Sigmoid colon (tissue), 3 donors: Measurements from ENCODE around the gene NMNAT3.

Experiments
- POLR2A ChIP-seq, 2 donors: fragments of 450-650 bp; IDR thresholded peaks; one replicate each; pipeline ENCODE4 v1.6.1; 2016; ENCODE audit warnings: antibody characterized with exemption in 2 of 2, mild to moderate bottlenecking in 2 of 2, moderate library complexity in 2 of 2
- TF ChIP-seq, protein P1 (sequence below), 4 experiments: fragments of 450-650 bp in 3 of 4; fragments of 200-600 bp in 1 of 4; IDR thresholded peaks; one replicate each; pipeline ENCODE4 v1.5.1; 2016 to 2019; ENCODE audit warnings: antibody characterized with exemption in 4 of 4, mild to moderate bottlenecking in 3 of 4, moderate library complexity in 2 of 4

DNA sequence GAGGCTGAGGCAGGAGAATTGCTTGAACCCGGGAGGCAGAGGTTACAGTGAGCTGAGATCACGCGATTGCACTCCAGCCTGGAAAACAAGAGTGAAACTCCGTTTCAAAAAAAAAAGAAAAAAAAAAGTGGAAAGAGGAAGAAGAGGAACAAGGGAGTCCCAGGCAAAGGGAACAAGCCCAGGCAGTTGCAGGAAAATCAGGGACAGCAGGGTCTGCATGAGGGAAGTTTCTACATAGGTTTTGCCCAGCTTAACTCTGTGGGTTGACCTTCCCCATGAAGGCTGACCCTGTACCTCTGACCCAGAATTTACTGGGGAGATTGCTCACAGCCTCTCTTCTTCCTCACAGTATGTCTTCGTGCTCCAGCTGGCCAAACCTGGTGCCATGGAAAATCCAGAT lies 150.5 kb downstream of the NMNAT3 start:
- TF ChIP-seq POLR2A (IDR thresholded peaks at IDR 0.05): no peak
- TF ChIP-seq, protein P1, sequence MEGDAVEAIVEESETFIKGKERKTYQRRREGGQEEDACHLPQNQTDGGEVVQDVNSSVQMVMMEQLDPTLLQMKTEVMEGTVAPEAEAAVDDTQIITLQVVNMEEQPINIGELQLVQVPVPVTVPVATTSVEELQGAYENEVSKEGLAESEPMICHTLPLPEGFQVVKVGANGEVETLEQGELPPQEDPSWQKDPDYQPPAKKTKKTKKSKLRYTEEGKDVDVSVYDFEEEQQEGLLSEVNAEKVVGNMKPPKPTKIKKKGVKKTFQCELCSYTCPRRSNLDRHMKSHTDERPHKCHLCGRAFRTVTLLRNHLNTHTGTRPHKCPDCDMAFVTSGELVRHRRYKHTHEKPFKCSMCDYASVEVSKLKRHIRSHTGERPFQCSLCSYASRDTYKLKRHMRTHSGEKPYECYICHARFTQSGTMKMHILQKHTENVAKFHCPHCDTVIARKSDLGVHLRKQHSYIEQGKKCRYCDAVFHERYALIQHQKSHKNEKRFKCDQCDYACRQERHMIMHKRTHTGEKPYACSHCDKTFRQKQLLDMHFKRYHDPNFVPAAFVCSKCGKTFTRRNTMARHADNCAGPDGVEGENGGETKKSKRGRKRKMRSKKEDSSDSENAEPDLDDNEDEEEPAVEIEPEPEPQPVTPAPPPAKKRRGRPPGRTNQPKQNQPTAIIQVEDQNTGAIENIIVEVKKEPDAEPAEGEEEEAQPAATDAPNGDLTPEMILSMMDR (IDR thresholded peaks at IDR 0.05): no peak
